Activated CD4-positive, alpha-beta T cell treated with anti-CD3 and anti-CD28 coated beads, Interleukin-2, amount 10 ng/mL, durations not matched to agents 24 days and 14 days (primary cell): Measurements from ENCODE around the gene PMFBP1. TPM values are rescaled to one million over a fixed set of nuclear protein-coding genes. Genes with fewer than 3 reads are reported as not detected.

Source experiments
- DNase-seq: peaks from one replicate; pipeline ENCODE4 v3.0.0; 2022
- H3K27ac Mint-ChIP-seq: one replicate; pipeline ENCODE4 v1.8.0; 2022; ENCODE audit warnings: mild to moderate bottlenecking, mixed read lengths
- H3K27me3 Mint-ChIP-seq: one replicate; pipeline ENCODE4 v1.8.0; 2022; ENCODE audit warnings: mixed read lengths
- H3K36me3 Mint-ChIP-seq: one replicate; pipeline ENCODE4 v1.8.0; 2022; ENCODE audit warnings: low read depth, mild to moderate bottlenecking, mixed read lengths
- H3K4me1 Mint-ChIP-seq: one replicate; pipeline ENCODE4 v1.8.0; 2021; ENCODE audit warnings: mixed read lengths
- H3K4me3 Mint-ChIP-seq: one replicate; pipeline ENCODE4 v1.8.0; 2022; ENCODE audit warnings: mild to moderate bottlenecking, moderate library complexity, mixed read lengths
- H3K9me3 Mint-ChIP-seq: one replicate; pipeline ENCODE4 v1.8.0; 2021; ENCODE audit warnings: mixed read lengths
- intact Hi-C: fragments of 100-400 bp; cut with micrococcal nuclease; formaldehyde crosslinking; loops from one replicate; pipeline ENCODE4 v1.15.1; 2023
- total RNA-seq: library from RNA; stranded (reverse); gene quantifications from 2 replicates; pipeline ENCODE4 v1.2.3, GENCODE V29; 2022

PMFBP1 gene
- total RNA-seq, 1 donor from 2014 or later, result 0.21 TPM

GRCh38 chr16:72132726-72133125 is 39.2 kb downstream of the PMFBP1 start:
- no peaks in the 10 kb centered on the region for H3K36me3 Mint-ChIP-seq
- H3K4me3 Mint-ChIP-seq, result no peak overlapping the region

DNA sequence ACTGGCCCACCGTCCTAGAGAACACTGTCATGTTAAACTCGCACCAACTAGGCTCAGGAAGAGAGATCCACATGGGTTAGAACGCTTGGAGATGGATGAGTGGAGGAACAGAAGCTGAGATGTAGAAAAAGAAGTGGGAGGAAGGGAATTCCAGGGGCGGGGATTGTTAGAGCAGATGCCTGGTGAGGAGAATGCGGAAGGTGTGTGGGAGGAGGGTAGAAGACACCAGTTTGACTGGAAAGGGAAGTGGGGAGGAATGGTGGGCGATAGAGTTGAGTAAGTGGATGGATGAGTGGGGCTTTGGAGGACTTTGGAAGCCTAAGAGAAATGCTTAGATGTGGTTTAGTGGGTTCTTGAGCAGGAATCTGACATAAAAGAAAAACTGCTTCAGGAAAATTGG is 40.9 kb downstream of the PMFBP1 start:
- no peak for DNase-seq
- no peaks in the 10 kb centered on the region for H3K36me3 Mint-ChIP-seq
- no peaks in the 10 kb centered on the region for H3K9me3 Mint-ChIP-seq
- peaks cover 6% of the 10 kb centered on the region for H3K27me3 Mint-ChIP-seq
- intact Hi-C loops, result no loop called here
- H3K4me3 Mint-ChIP-seq, result no peak overlapping the region
- H3K4me1 Mint-ChIP-seq, result no peaks in the 10 kb centered on the region
- H3K27ac Mint-ChIP-seq, result no peak overlapping the region

More at GRCh38 chr16:72132726-72133125, 39.2 kb downstream of the PMFBP1 start:
- Mint-ChIP-seq H3K4me1 (no peaks in the 10 kb centered on the region), H3K27ac (no peak overlapping the region), H3K27me3 (peaks cover 6% of the 10 kb centered on the region), H3K9me3 (no peaks in the 10 kb centered on the region)
- intact Hi-C loops, result no loop called here
- DNase-seq, result no peak

DNA sequence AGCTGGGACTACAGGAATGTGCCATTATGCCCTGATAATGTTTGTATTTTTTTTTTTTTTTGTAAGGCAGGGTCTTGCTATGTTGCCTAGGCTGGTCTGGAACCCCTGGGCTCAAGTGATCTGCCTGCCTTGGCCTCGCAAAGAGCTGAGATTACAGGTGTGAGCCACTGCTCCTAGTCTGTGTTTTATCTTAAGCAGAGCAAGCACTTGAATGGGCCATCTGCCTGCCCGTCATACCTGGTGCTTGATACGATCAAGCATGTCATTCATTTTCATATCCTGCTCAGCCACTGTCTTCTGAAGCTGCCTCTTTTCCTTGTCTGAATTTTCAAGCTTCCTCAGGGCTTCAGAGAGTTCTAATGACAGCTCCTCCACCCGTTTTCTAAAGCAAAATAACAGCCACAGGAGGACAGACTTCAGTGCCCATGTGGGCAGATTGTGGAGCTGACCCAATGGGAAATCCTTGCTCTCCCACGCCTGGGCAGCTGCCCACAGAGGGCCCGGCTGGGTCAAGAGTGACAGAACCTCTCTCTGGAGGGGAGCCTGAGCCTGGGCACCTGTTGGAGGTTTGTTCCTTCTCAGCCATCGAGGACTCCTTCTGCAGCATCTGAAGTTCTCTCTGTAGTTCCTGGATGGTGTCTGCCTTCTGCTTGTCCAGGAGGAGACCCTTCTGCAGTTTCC is 41.8 kb downstream of the PMFBP1 start:
- Mint-ChIP-seq H3K36me3 (no peaks in the 10 kb centered on the region), H3K4me1 (no peaks in the 10 kb centered on the region), H3K27me3 (peaks cover 6% of the 10 kb centered on the region), H3K9me3 (no peaks in the 10 kb centered on the region), H3K4me3 (no peak overlapping the region), H3K27ac (no peak overlapping the region)
- intact Hi-C loops, result loop anchor here (5.0 kb wide), 1 partner anchor 1827 kb away; no protein-coding TSS in a partner anchor
- DNase-seq, result no peak

- H3K36me3 Mint-ChIP-seq, result no peaks in the 10 kb centered on the region
These were observed 43.3 kb downstream of the PMFBP1 start for GRCh38 chr16:72128701-72129100.

GRCh38 chr16:72126429-72126765 is 45.6 kb downstream of the PMFBP1 start:
- Mint-ChIP-seq H3K27me3 (peaks cover 6% of the 10 kb centered on the region), H3K4me3 (no peak overlapping the region), H3K9me3 (no peaks in the 10 kb centered on the region), H3K36me3 (no peaks in the 10 kb centered on the region), H3K27ac (no peak overlapping the region), H3K4me1 (no peaks in the 10 kb centered on the region)
- intact Hi-C loops, result loop anchor here (5.0 kb wide), 1 partner anchor 1831 kb away; no protein-coding TSS in a partner anchor
- DNase-seq, result no peak

More at GRCh38 chr16:72128701-72129100, 43.3 kb downstream of the PMFBP1 start:
- Mint-ChIP-seq H3K27me3 (peaks cover 6% of the 10 kb centered on the region), H3K27ac (no peak overlapping the region), H3K9me3 (no peaks in the 10 kb centered on the region), H3K4me3 (no peak overlapping the region), H3K4me1 (no peaks in the 10 kb centered on the region)
- intact Hi-C loops, result loop anchor here (5.0 kb wide), 1 partner anchor 1829 kb away; no protein-coding TSS in a partner anchor
- DNase-seq, result no peak

- Mint-ChIP-seq H3K4me1 (no peaks in the 10 kb centered on the region), H3K4me3 (no peak overlapping the region), H3K27ac (no peak overlapping the region), H3K27me3 (peaks cover 6% of the 10 kb centered on the region), H3K36me3 (no peaks in the 10 kb centered on the region), H3K9me3 (no peaks in the 10 kb centered on the region)
- intact Hi-C loops, result loop anchor here (5.0 kb wide), 1 partner anchor 1831 kb away; no protein-coding TSS in a partner anchor
- no peak for DNase-seq
These were observed 46.1 kb downstream of the PMFBP1 start for GRCh38 chr16:72125635-72126428.

GRCh38 chr16:72124761-72125634 is 47.0 kb downstream of the PMFBP1 start:
- no peaks in the 10 kb centered on the region for H3K9me3 Mint-ChIP-seq
- H3K27me3 Mint-ChIP-seq, result peaks cover 6% of the 10 kb centered on the region
- H3K4me3 Mint-ChIP-seq, result no peak overlapping the region
- no peaks in the 10 kb centered on the region for H3K36me3 Mint-ChIP-seq
- H3K4me1 Mint-ChIP-seq, result no peaks in the 10 kb centered on the region
- intact Hi-C loops, result loop anchor here (5.0 kb wide), 1 partner anchor 1832 kb away; no protein-coding TSS in a partner anchor
- H3K27ac Mint-ChIP-seq, result no peak overlapping the region
- peak; percentile 86 for DNase-seq

DNA sequence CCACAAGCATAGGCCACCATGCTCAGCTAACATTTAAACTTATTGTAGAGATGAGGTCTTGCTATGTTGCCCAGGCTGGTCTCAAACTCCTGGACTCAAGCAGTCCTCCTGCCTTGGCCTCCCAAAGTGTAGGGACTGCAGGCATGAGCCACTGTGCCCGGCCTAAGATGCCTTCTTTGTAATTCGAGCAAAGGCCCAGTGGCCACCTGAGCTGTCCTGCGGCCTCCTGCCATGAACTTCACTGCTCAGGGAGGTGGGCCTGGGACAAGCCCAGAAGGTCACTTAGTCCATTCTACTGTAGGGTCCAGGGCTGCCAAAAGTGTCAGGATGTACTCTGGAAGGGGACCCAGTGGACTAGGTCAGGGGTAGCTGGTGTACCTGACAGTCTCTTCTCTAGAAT is 47.8 kb downstream of the PMFBP1 start:
- Mint-ChIP-seq H3K36me3 (no peaks in the 10 kb centered on the region), H3K27me3 (peaks cover 6% of the 10 kb centered on the region), H3K4me1 (no peaks in the 10 kb centered on the region), H3K27ac (no peak overlapping the region), H3K9me3 (no peaks in the 10 kb centered on the region), H3K4me3 (no peak overlapping the region)
- DNase-seq, result no peak
- intact Hi-C loops, result no loop called here

DNA sequence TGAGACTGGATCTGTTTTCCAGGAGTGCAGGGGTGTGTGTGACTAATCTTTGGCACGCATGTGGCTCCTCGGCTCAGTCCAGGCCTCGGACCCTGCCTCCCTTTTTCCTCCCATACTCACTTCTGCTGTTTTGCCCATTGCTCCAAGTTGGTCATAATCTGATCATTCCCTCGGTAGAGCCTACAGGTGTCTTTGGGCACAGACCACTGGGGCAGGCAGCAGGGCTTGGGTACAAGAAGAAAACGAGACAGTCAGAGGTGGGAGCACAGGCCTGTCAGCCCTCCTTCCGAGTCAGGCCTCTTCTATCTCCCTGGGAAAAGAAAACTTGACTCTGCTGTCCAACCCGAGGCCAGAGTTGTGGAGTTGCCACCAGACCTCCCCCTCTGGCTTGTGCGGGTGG is 48.5 kb downstream of the PMFBP1 start:
- no peak overlapping the region for H3K4me3 Mint-ChIP-seq
- H3K36me3 Mint-ChIP-seq, result no peaks in the 10 kb centered on the region
- H3K9me3 Mint-ChIP-seq, result no peaks in the 10 kb centered on the region
- no peaks in the 10 kb centered on the region for H3K4me1 Mint-ChIP-seq
- H3K27ac Mint-ChIP-seq, result no peak overlapping the region
- intact Hi-C loops, result no loop called here
- DNase-seq, result no peak
- H3K27me3 Mint-ChIP-seq, result peaks cover 2% of the 10 kb centered on the region

DNA sequence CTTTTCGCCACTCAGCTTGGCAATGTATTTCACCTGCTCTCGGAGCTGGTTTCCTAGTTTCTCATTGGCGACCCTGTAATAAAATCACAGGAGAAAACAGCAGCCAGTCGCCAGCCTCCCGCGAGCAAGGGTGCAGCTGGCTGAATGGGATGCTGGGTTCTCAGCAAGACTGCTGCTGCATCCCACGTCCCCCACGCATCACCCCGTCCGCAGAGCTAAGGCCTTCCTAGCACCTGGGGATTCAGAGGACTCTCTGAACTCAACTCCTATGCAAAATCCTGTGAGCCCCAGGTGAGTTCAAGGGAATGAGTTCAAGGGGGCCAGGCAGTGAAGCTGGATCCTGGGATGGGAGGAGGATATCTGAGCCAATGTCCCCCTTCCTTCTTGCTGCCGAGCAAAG is 49.0 kb downstream of the PMFBP1 start:
- H3K27ac Mint-ChIP-seq, result no peak overlapping the region
- no peaks in the 10 kb centered on the region for H3K9me3 Mint-ChIP-seq
- intact Hi-C loops, result no loop called here
- no peak overlapping the region for H3K4me3 Mint-ChIP-seq
- DNase-seq, result no peak
- H3K27me3 Mint-ChIP-seq, result peaks cover 2% of the 10 kb centered on the region
- H3K4me1 Mint-ChIP-seq, result no peaks in the 10 kb centered on the region
- no peaks in the 10 kb centered on the region for H3K36me3 Mint-ChIP-seq

DNA sequence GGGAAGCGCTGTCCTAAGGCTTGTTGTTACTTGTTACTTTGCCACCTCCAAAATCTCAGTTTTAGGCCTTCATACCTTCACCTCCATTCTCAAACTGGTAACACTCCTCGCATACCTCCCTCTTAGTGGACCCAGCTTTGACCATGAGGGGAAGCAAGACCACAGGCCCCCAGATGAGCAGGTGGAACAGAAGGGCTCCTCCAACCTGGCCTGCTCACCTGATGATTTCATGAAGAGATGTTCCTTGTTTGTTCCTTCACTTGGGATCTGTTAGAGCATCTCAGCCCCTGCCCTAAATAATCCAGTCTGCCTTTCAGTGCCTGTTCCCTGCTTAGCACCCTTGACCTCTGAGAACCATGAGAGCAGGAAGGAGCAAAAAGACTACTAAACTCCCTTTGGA is 49.6 kb downstream of the PMFBP1 start:
- H3K27ac Mint-ChIP-seq, result no peak overlapping the region
- no peaks in the 10 kb centered on the region for H3K9me3 Mint-ChIP-seq
- H3K4me1 Mint-ChIP-seq, result no peaks in the 10 kb centered on the region
- no peak for DNase-seq
- H3K36me3 Mint-ChIP-seq, result no peaks in the 10 kb centered on the region
- intact Hi-C loops, result no loop called here
- H3K4me3 Mint-ChIP-seq, result no peak overlapping the region
- H3K27me3 Mint-ChIP-seq, result no peaks in the 10 kb centered on the region

DNA sequence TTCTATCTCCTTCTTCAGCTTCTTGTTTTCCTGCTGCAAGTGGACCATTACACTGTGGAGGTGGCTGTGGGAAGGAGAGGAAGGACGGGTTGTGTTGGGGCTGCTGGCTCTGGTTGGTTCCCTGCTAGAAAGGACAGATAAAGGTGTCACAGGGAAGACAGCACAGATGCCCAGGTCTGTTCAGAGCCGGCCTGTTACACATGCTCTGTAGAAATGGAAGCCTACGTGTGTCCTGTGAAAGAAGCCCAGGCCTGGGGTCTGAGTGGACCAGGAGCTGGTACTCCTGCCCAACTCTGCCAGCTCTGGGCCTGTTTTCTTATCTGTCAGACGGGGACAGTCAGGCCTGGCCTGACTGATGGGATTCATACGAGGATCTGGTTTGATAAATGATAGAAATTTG is 51.9 kb downstream of the PMFBP1 start:
- intact Hi-C loops, result no loop called here
- Mint-ChIP-seq H3K9me3 (no peaks in the 10 kb centered on the region), H3K4me1 (no peaks in the 10 kb centered on the region), H3K27ac (no peak overlapping the region), H3K36me3 (no peaks in the 10 kb centered on the region), H3K27me3 (no peaks in the 10 kb centered on the region), H3K4me3 (no peak overlapping the region)
- no peak for DNase-seq

DNA sequence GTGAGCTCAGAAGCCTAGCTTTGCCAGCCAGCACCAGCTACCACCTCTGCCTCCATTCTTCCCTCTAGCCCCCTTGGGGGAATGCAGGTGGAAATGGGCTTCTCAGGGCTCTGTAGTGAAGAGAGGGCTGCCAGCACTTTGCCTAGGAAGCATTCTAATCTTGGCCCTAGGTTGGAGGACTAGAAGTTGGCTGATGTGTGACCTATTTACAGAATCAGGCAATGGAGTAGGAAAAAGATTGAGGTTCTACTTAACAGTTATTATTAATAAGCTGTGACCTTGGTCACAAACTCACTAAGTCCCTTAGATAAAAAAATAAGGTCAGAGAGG is 58.4 kb downstream of the PMFBP1 start:
- H3K4me3 Mint-ChIP-seq, result no peak overlapping the region
- peaks cover 30% of the 10 kb centered on the region for H3K36me3 Mint-ChIP-seq
- intact Hi-C loops, result no loop called here
- H3K27ac Mint-ChIP-seq, result no peak overlapping the region
- H3K4me1 Mint-ChIP-seq, result no peaks in the 10 kb centered on the region
- no peaks in the 10 kb centered on the region for H3K9me3 Mint-ChIP-seq
- H3K27me3 Mint-ChIP-seq, result no peaks in the 10 kb centered on the region
- no peak for DNase-seq
